ENCODE data around the gene ADAMTSL1.

The ADAMTSL1 gene

DNA sequence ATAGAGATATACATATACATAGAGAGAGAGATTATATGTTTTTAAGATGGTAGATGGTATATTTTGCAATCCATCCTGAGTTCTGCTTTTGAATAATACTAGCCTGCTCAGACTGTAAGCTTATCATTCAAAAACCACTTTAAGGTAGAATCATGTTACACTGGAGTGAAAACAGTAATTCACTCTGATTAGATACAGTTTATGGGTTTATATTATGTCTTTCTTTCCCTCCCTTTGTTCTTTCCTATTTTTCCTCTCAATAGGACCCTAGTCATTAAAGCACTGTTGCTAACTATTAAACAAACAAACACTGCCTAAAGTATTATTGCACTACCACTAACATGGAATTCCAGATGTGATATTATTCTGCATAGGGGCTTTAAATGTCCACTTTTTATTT lies 202.0 kb downstream of the ADAMTSL1 start:
- Mint-ChIP-seq H3K27ac (no peak overlapping the region), H3K4me1 (no peaks in the 10 kb centered on the region), H3K4me3 (no peak overlapping the region), H3K36me3 (no peaks in the 10 kb centered on the region), H3K27me3 (no peaks in the 10 kb centered on the region), H3K9me3 (no peaks in the 10 kb centered on the region)
- no peak for ATAC-seq (replicated peaks)
- DNase-seq: no peak

DNA sequence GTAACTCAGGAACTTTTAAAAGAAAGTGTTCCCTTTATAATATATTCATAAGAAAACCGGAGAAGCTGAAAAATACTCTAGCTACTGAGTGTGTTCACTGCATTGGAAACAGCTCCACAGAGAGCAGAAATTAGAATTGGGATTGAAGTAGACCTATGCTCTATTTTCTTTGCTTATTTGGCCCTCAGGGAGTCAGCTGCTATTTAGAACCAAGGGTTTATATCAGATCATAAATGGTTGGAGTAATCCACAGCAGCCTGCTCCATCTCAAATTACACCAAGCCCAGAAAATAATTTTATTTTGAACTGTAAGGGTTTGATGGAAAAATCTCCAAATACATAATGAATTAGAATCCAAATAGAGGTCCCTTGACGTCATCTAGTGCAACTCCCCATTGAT lies 202.6 kb downstream of the ADAMTSL1 start:
- ATAC-seq (replicated peaks) (no peak), DNase-seq (no peak)
- no peak overlapping the region for H3K27ac Mint-ChIP-seq
- no peaks in the 10 kb centered on the region for H3K36me3 Mint-ChIP-seq
- no peaks in the 10 kb centered on the region for H3K27me3 Mint-ChIP-seq
- H3K4me1 Mint-ChIP-seq: no peaks in the 10 kb centered on the region
- H3K4me3 Mint-ChIP-seq: no peak overlapping the region
- no peaks in the 10 kb centered on the region for H3K9me3 Mint-ChIP-seq

GRCh38 chr9:18678821-18679590 lies 205.1 kb downstream of the ADAMTSL1 start:
- no peaks in the 10 kb centered on the region for H3K27me3 Mint-ChIP-seq
- H3K4me3 Mint-ChIP-seq: no peak overlapping the region
- no peak for DNase-seq
- H3K36me3 Mint-ChIP-seq: no peaks in the 10 kb centered on the region
- H3K9me3 Mint-ChIP-seq: no peaks in the 10 kb centered on the region
- no peaks in the 10 kb centered on the region for H3K4me1 Mint-ChIP-seq
- ATAC-seq (replicated peaks): no peak
- H3K27ac Mint-ChIP-seq: no peak overlapping the region

GRCh38 chr9:18682907-18683306 lies 209.0 kb downstream of the ADAMTSL1 start:
- H3K4me1 Mint-ChIP-seq: no peaks in the 10 kb centered on the region
- no peak for ATAC-seq (replicated peaks)
- H3K36me3 Mint-ChIP-seq: no peaks in the 10 kb centered on the region
- DNase-seq: no peak
- H3K27me3 Mint-ChIP-seq: no peaks in the 10 kb centered on the region
- no peak overlapping the region for H3K27ac Mint-ChIP-seq
- no peaks in the 10 kb centered on the region for H3K9me3 Mint-ChIP-seq
- H3K4me3 Mint-ChIP-seq: no peak overlapping the region

DNA sequence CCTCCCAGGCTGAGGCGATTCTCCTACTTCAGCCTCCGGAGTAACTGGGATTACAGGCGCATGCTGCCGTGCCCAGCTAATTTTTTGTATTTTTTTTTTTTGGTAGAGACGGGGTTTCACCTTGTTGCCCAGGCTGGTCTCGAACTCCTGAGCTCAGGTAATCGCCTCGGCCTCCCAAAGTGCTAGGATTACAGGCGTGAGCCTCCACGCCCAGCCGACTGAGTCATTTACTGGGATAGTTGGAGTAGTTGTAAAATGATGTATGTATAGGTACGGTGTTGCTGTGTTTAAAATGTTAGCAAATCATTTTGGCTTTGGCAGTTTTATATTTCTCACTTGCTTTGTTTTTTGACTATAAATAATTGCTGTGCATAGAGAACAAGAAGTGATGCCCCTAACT lies 209.4 kb downstream of the ADAMTSL1 start:
- DNase-seq (no peak), ATAC-seq (replicated peaks) (no peak)
- H3K36me3 Mint-ChIP-seq: no peaks in the 10 kb centered on the region
- no peaks in the 10 kb centered on the region for H3K4me1 Mint-ChIP-seq
- H3K9me3 Mint-ChIP-seq: no peaks in the 10 kb centered on the region
- H3K27ac Mint-ChIP-seq: no peak overlapping the region
- H3K27me3 Mint-ChIP-seq: no peaks in the 10 kb centered on the region
- no peak overlapping the region for H3K4me3 Mint-ChIP-seq

DNA sequence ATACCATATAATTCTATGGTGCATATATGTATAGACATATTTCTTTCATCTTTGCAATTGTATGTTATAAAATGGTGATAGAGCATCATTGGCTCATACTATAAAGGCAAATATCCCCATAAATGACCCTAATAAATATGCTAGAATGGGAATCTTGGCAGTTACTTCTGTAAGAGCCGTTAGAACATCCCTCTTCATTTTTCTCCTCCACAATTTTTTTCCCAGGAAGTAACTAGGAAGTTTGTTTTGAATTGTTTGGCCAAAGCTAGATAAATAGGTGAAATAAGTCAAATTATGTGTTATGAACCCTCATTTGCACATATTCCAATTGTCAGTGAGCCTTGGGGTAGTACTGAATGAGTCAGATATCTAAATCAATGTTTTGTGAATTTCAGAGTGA lies 209.9 kb downstream of the ADAMTSL1 start:
- no peak for ATAC-seq (replicated peaks)
- H3K27me3 Mint-ChIP-seq: no peaks in the 10 kb centered on the region
- no peaks in the 10 kb centered on the region for H3K4me1 Mint-ChIP-seq
- DNase-seq: no peak
- no peak overlapping the region for H3K27ac Mint-ChIP-seq
- H3K9me3 Mint-ChIP-seq: no peaks in the 10 kb centered on the region
- H3K36me3 Mint-ChIP-seq: no peaks in the 10 kb centered on the region
- no peak overlapping the region for H3K4me3 Mint-ChIP-seq

DNA sequence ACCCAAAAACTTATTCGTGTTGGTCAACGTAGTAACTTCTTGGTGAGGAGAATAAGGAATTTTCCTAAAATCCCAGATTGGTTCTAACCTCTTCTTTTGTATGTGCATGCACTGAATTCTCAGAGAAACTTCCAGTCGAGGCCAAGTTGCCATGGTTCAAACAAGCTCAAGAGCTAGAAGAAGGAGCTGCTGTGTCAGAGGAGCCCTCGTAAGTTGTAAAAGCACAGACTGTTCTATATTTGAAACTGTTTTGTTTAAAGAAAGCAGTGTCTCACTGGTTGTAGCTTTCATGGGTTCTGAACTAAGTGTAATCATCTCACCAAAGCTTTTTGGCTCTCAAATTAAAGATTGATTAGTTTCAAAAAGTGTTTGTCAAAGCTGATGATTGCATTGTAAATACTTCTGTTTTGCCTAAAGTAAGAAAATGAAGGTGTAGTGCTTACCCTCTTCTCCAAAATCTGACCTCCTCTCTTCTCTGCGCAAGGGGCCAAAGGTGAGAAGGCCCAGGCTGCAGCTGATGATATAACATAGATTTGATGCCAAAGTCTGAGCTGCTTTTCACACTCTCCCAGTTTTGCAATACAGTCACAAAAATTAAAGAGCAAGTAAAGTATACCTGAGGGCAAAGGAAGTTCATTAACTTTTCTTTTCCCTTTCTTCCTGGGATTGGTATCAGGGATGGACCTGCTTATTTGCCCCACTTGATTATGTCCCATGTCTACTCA lies 210.8 kb downstream of the ADAMTSL1 start:
- Mint-ChIP-seq H3K27ac (no peak overlapping the region), H3K27me3 (no peaks in the 10 kb centered on the region), H3K9me3 (no peaks in the 10 kb centered on the region), H3K4me1 (no peaks in the 10 kb centered on the region), H3K36me3 (no peaks in the 10 kb centered on the region), H3K4me3 (no peak overlapping the region)
- ATAC-seq (replicated peaks) (no peak), DNase-seq (no peak)

DNA sequence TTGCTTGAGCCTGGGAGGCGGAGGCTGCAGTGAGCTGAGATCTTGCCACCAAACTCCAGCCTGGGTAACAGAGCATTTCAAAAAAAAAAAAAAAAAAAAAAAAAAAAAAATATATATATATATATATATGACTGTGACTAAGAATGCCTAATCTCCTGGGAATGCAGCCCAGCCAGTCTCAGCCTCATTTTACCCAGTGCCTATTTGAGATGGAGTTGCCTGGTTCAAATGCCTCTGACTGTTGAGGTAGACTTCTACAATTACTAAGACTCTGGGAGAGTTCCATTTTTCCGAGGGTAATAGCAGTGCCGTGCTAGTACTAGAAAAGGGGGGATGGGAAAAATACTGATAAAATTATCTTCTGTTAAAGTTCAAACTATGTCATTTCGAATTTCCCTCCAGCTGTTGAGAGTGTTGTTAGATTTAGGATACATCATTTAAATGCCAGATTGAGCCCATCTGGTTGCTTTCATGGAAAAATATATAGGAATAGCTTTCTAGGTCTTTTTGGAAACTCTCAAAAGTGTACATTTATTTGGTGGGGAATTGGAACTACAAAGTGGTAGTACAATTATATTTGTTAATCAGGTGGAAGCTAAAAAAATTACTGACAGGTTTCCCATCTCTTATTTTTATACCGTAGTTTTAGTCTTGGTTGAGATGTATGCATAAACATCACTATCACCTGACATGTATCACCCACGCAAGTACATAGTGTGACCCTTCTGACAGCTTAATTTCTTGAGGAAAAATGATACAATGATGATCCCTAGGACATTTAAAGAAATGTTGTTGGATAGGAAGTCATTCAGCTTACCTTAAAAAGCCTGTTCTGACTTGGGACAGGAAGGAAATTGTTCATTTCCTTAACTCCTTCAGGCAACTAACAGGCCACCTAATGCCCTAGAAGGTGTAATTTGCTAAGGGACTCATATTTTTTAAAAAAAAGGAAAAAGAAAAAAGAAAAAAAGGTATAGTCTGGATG lies 214.9 kb downstream of the ADAMTSL1 start:
- H3K27ac Mint-ChIP-seq: no peak overlapping the region

DNA sequence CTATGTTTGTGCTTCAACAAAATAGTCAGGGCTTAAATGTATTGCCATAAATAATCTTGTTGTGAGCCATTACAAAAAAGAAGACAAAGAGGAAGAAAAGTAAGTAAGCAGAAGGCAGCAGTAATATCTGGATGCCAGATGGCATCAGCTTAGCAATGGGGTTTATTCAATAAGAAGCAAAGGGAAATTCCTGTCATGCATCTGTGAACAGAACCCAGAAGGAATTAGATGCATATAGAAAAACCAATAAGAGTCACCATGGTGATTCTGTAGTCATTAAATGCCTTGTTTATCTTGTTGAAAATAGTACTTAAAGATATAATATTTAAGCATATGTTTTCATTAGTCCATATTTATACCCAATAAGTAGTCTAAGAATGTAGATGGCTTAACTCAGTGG lies 216.0 kb downstream of the ADAMTSL1 start:
- no peak for DNase-seq
- Mint-ChIP-seq H3K27me3 (no peaks in the 10 kb centered on the region), H3K27ac (no peak overlapping the region), H3K36me3 (no peaks in the 10 kb centered on the region), H3K9me3 (peaks cover 7 to 11% of the 10 kb centered on the region in 2 donors), H3K4me3 (no peak overlapping the region), H3K4me1 (no peaks in the 10 kb centered on the region)
- ATAC-seq (replicated peaks): no peak

More for the DNA sequence above, 214.9 kb downstream of the ADAMTSL1 start:
- Mint-ChIP-seq H3K36me3 (no peaks in the 10 kb centered on the region), H3K4me1 (no peaks in the 10 kb centered on the region), H3K27me3 (no peaks in the 10 kb centered on the region), H3K9me3 (peaks cover 1 to 3% of the 10 kb centered on the region in 2 donors), H3K4me3 (no peak overlapping the region)
- DNase-seq (no peak), ATAC-seq (replicated peaks) (no peak)

DNA sequence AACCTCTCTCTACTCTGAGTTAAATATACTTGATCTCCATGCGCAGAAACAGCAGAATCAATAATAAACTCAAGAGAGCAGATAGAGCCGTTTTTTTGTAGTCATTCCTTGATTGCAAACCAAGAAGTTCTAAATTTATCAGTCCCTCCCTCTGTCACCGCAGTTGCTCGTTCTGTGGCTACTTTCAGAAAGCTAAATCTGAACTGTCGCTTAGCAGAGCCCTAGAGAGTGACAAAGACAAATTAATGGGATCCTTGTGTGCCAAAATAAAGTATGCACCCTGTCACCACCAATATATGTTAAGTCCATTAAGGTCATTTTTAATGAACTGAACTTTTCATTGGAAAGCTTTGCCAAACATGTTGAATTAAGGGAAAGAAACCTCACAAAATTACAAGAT lies 218.3 kb downstream of the ADAMTSL1 start:
- no peaks in the 10 kb centered on the region for H3K27me3 Mint-ChIP-seq
- H3K27ac Mint-ChIP-seq: no peak overlapping the region
- no peak for DNase-seq
- H3K9me3 Mint-ChIP-seq: peaks cover 19 to 22% of the 10 kb centered on the region in 2 donors
- H3K4me3 Mint-ChIP-seq: no peak overlapping the region
- ATAC-seq (replicated peaks): no peak
- H3K4me1 Mint-ChIP-seq: no peaks in the 10 kb centered on the region
- H3K36me3 Mint-ChIP-seq: peaks cover 0 to 6% of the 10 kb centered on the region in 2 donors

DNA sequence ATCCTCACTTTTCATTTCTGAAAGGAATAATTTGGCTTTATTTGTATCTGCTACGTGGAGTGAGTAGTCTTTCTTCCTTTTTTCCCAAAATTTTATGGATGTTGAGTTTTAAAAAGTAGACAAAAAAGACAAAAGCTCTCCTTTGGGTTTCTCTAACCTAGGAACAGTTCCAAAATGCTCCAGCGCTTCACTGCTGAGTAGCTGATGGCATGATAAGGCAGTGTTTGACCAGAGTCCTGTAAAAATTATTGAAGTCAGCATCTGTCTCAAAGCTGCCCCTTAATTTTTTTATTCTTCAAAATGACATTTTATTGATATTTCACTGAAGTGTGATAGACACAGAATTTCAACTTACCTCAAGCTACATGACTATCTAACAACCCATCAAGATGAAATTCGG lies 219.0 kb downstream of the ADAMTSL1 start:
- no peak overlapping the region for H3K4me3 Mint-ChIP-seq

DNA sequence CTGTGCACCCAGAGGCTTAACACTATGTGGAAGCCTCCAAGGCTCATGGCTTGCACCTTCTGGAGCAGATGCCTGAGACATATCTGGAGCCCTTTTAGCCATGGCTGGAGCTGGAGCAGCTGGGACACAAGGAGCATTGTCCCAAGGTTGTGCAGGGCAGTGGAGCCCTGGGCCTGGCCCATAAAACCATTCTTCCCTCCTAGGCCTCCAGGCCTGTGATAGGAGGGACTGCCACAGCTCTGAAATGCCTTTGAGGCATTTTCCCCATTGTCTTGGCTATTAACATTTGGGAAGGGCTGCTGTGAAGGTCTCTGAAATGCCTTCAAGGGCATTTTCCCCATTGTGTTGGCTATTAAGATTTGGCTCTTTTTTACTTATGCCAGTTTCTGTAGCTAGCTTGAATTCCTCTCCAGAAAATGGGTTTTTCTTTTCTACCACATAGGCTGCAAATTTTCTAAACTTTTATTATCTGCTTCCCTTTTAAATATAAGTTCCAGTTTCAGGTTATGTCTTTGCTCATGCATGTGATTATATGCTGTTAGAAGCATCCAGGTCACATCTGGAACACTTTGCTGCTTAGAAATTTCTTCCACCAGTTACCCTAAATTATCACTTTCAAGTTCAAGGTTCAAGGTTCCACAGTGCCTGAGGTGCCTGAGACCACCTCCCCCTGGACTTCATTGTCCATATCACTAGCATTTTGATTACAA lies 221.2 kb downstream of the ADAMTSL1 start:
- no peaks in the 10 kb centered on the region for H3K4me1 Mint-ChIP-seq
- ATAC-seq (replicated peaks): no peak

More for the DNA sequence above, 219.0 kb downstream of the ADAMTSL1 start:
- ATAC-seq (replicated peaks) (no peak), DNase-seq (no peak)
- Mint-ChIP-seq H3K9me3 (peaks cover 20 to 22% of the 10 kb centered on the region in 2 donors), H3K27ac (no peak overlapping the region), H3K4me1 (no peaks in the 10 kb centered on the region), H3K36me3 (peaks cover 0 to 6% of the 10 kb centered on the region in 2 donors), H3K27me3 (no peaks in the 10 kb centered on the region)

DNA sequence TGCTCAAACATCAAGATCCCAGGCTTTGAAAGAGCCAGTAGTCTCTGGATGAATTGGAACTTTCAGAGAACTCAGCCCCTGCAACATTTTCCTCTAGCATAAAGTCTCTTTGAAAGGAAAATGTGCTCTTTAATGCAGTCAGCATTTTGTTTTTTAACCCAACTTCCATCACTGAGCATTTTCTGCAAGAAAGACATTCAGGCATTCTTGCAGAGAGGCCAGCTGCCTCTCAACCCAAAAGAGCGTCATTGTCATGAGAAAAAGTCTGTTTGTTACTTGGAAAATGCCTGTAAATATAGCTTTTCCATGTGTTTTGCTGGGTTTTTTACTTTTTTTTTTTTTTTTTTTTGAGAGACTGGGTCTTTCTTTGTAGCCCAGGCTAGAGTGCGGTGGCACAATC lies 225.0 kb downstream of the ADAMTSL1 start:
- Mint-ChIP-seq H3K36me3 (peaks cover 0 to 6% of the 10 kb centered on the region in 2 donors), H3K27me3 (no peaks in the 10 kb centered on the region), H3K9me3 (peaks cover 25 to 26% of the 10 kb centered on the region in 2 donors), H3K4me3 (no peak overlapping the region), H3K4me1 (no peaks in the 10 kb centered on the region), H3K27ac (no peak overlapping the region)
- ATAC-seq (replicated peaks) (no peak), DNase-seq (no peak)

More for the DNA sequence above, 221.2 kb downstream of the ADAMTSL1 start:
- H3K27ac Mint-ChIP-seq: no peak overlapping the region
- H3K27me3 Mint-ChIP-seq: no peaks in the 10 kb centered on the region
- no peak for DNase-seq
- no peak overlapping the region for H3K4me3 Mint-ChIP-seq
- peaks cover 22 to 23% of the 10 kb centered on the region in 2 donors for H3K9me3 Mint-ChIP-seq
- H3K36me3 Mint-ChIP-seq: peaks cover 0 to 6% of the 10 kb centered on the region in 2 donors

DNA sequence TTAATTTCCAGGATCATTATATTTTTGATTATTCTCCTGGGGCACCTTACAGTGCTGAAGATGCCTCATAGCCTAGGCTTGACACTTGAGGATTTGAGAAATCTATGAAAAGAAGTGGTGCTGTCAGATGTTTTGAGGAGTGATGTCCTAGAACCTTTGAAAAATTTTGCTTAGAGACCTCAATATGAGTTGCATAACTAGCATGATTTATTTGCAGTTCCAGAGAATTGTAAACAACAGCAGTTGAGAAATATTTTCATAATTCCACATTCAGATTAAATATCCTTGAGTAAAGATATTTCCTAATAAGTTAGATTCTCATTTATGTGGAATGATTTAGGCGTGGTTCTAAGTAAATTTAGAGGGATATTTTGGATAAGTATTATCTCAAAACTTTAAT lies 225.8 kb downstream of the ADAMTSL1 start:
- ATAC-seq (replicated peaks) (no peak), DNase-seq (no peak)
- H3K4me1 Mint-ChIP-seq: no peaks in the 10 kb centered on the region
- peaks cover 19 to 20% of the 10 kb centered on the region in 2 donors for H3K9me3 Mint-ChIP-seq
- no peaks in the 10 kb centered on the region for H3K27me3 Mint-ChIP-seq
- no peak overlapping the region for H3K27ac Mint-ChIP-seq
- no peak overlapping the region for H3K4me3 Mint-ChIP-seq
- H3K36me3 Mint-ChIP-seq: peaks cover 0 to 6% of the 10 kb centered on the region in 2 donors

Measured in stimulated activated naive B cell treated with anti-CD40 and anti-IgM and Interleukin-4, amounts not matched to agents 10 μg/mL and 1 μg/mL and 100 μg/mL, for 72 hours (primary cell).